HCT116 (cell line): Measurements from ENCODE around the gene TMEM212. TPM values are rescaled to one million over a fixed set of nuclear protein-coding genes. Genes with fewer than 3 reads are reported as not detected.

Experiments
- ATAC-seq: fragments of 200-7000 bp; cut with Tn5 transposase; 2 replicates; pipeline ENCODE4 v1.9.1; 2020; ENCODE audit warnings: mild to moderate bottlenecking, moderate library complexity
- BruUV-seq: library from RNA; stranded (reverse); fragments of 400-500 nt; replicated peaks from 2 replicates; lab custom pipeline; 2021; lab: Mats Ljungman, UMichigan
- CTCF ChIA-PET: fragments of 300-600 bp; sonication (Branson Sonifier 250); formaldehyde crosslinking; loops from one replicate; lab custom pipeline; 2021; ENCODE audit warnings: antibody characterized with exemption; lab: Charles Lee
- POLR2A ChIA-PET: fragments of 300-600, 350-600 bp; sonication (Branson Sonifier 250); formaldehyde crosslinking; loops from one replicate; lab custom pipeline; 2021; ENCODE audit warnings: antibody characterized with exemption; lab: Charles Lee
- RAD21 ChIA-PET, 2 experiments: fragments of 300-600 bp; sonication (Branson Sonifier 250); formaldehyde crosslinking; loops; one replicate each; lab custom pipeline; 2023; ENCODE audit warnings: low total read pairs in 2 of 2; ENCODE audit not compliant: uncharacterized antibody in 2 of 2, unreplicated experiment in 2 of 2, low non-redundant PET in 1 of 2; lab: Charles Lee
- DNase-seq: peaks from one replicate; pipeline ENCODE4 v3.0.0-alpha.2; 2010; ENCODE audit warnings: low read depth, low spot score
- H2AFZ ChIP-seq: fragments of 200-600 bp; shearing (Covaris generic), sonication (generic); 2 replicates; pipeline ENCODE4 v1.6.1; 2017; ENCODE audit warnings: low read depth, mixed run types, mixed read lengths, antibody characterized with exemption, low read length; ENCODE audit not compliant: poor library complexity, severe bottlenecking
- H3K27ac ChIP-seq: 2 replicates; pipeline ENCODE4 v1.5.1; 2012; ENCODE audit warnings: low read depth, low read length
- H3K27me3 ChIP-seq: fragments of 200-600 bp; sonication (generic); 2 replicates; pipeline ENCODE4 v1.6.1; 2016; ENCODE audit warnings: mixed run types, low read length, mixed read lengths; ENCODE audit not compliant: insufficient read depth
- H3K36me3 ChIP-seq, 2 experiments: fragments of 200-500 bp in 1 of 2; fragments of 200-600 bp in 1 of 2; sonication (Bioruptor generic) in 1 of 2; sonication (generic) in 1 of 2; 2 replicates each; pipeline versions ENCODE4 v1.5.1 to v1.6.1; 2014 to 2016; ENCODE audit warnings: low read length in 2 of 2, inconsistent platforms in 1 of 2, mixed read lengths in 1 of 2, mixed run types in 1 of 2; ENCODE audit not compliant: insufficient read depth in 2 of 2, control insufficient read depth in 1 of 2
- H3K4me1 ChIP-seq, 2 experiments: fragments of 200-600 bp in 1 of 2; sonication (generic) in 1 of 2; 2 replicates each; pipeline versions ENCODE4 v1.5.1 to v1.6.1; 2012 to 2017; ENCODE audit warnings: low read length in 2 of 2, inconsistent platforms in 1 of 2, mild to moderate bottlenecking in 1 of 2, mixed read lengths in 1 of 2, mixed run types in 1 of 2, moderate library complexity in 1 of 2; ENCODE audit not compliant: insufficient read depth in 2 of 2, control insufficient read depth in 1 of 2
- H3K4me2 ChIP-seq: fragments of 200-600 bp; sonication (generic); 2 replicates; pipeline ENCODE4 v1.6.1; 2017; ENCODE audit warnings: mixed run types, low read length, mixed read lengths
- H3K4me3 ChIP-seq, 2 experiments: fragments of 200-600 bp in 1 of 2; sonication (generic) in 1 of 2; replicated peaks in 1 of 2; 2 replicates each; pipeline ENCODE4 v1.5.1; 2011 to 2016; ENCODE audit warnings: low read length in 2 of 2, control low read depth in 1 of 2, low read depth in 1 of 2, mild to moderate bottlenecking in 1 of 2, mixed read lengths in 1 of 2, mixed run types in 1 of 2
- H3K79me2 ChIP-seq: fragments of 200-600 bp; sonication (generic); 2 replicates; pipeline ENCODE4 v1.6.1; 2017; ENCODE audit warnings: mild to moderate bottlenecking, mixed run types, low read length, moderate library complexity, mixed read lengths; ENCODE audit not compliant: insufficient read depth
- H3K9ac ChIP-seq: fragments of 200-600 bp; sonication (generic); 2 replicates; pipeline ENCODE4 v1.6.1; 2016; ENCODE audit warnings: low read length, mixed read lengths
- H3K9me2 ChIP-seq: fragments of 200-600 bp; sonication (generic), shearing (Covaris generic); 2 replicates; pipeline ENCODE4 v1.6.1; 2017; ENCODE audit warnings: mixed run types, mild to moderate bottlenecking, moderate library complexity; ENCODE audit not compliant: insufficient read depth
- H3K9me3 ChIP-seq, 2 experiments: fragments of 200-500 bp in 1 of 2; fragments of 200-600 bp in 1 of 2; sonication (Bioruptor generic) in 1 of 2; sonication (generic) in 1 of 2; 2 replicates each; pipeline ENCODE4 v1.6.1; 2014 to 2017; ENCODE audit warnings: low read length in 2 of 2, mixed read lengths in 2 of 2, inconsistent platforms in 1 of 2, low read depth in 1 of 2, mild to moderate bottlenecking in 1 of 2, mixed run types in 1 of 2, moderate library complexity in 1 of 2; ENCODE audit not compliant: control insufficient read depth in 1 of 2, insufficient read depth in 1 of 2
- H4K20me1 ChIP-seq: fragments of 200-600 bp; sonication (generic), shearing (Covaris generic); 2 replicates; pipeline ENCODE4 v1.6.1; 2017; ENCODE audit warnings: mixed run types, mild to moderate bottlenecking, moderate library complexity; ENCODE audit not compliant: insufficient read depth
- EGR1 ChIP-seq: IDR thresholded peaks from 2 replicates; pipeline ENCODE4 v1.6.1; 2012; ENCODE audit warnings: low read depth
- SIN3A ChIP-seq: IDR thresholded peaks from 2 replicates; pipeline ENCODE4 v1.6.1; 2012; ENCODE audit warnings: low read depth
- SP1 ChIP-seq: IDR thresholded peaks from 2 replicates; pipeline ENCODE4 v1.6.1; 2012; ENCODE audit warnings: low read depth
- ZFX ChIP-seq: fragments of 450-650 bp; IDR thresholded peaks from 2 replicates; pipeline ENCODE4 v1.6.1; 2017
- ZNF274 ChIP-seq: fragments of 200-500 bp; sonication (Bioruptor generic); IDR thresholded peaks from 2 replicates; pipeline ENCODE4 v1.6.1; 2014; ENCODE audit warnings: mild to moderate bottlenecking, low read depth, low read length, inconsistent platforms
- intact Hi-C: fragments of 100-400 bp; cut with micrococcal nuclease; formaldehyde crosslinking; loops from 2 replicates; pipeline ENCODE4 v1.10.0; 2022
- total RNA-seq: library from RNA; stranded (reverse); gene quantifications from one replicate; pipeline ENCODE4 v1.2.1, GENCODE V29; 2021; ENCODE audit not compliant: unreplicated experiment
- TF ChIP-seq, protein P1 (sequence below): IDR thresholded peaks from 2 replicates; pipeline ENCODE4 v1.6.1; 2011; ENCODE audit warnings: mild to moderate bottlenecking, low read length, moderate library complexity; ENCODE audit not compliant: insufficient replicate concordance; ENCODE audit errors: extremely low read depth
- TF ChIP-seq, protein P2 (sequence below): IDR thresholded peaks from 2 replicates; pipeline ENCODE4 v1.6.1; 2012; ENCODE audit warnings: low read depth

Gene TMEM212
- total RNA-seq, 1 experiment from 2014 or later: not detected

DNA sequence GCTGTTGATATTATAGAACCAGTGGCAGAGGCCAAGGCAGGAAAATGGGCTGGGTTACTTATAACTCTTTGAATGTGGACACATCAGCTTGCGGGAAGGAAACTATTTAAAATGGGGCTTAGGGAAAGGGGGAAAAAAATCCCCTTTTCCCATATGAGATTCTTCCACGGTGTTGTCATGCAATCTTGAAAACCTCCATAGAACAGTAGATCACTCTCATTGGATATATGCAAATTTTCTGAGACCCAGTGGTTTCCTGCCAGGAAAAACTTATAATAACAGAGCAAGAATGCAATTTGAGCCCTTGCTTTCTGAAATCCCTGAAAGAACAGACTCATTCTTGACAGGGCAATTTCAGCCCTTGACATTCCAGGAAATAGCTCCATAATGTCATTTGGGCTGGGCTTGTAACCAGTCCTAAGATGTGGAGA is 31.1 kb downstream of the TMEM212 start:
- Histone ChIP-seq H3K79me2 (no peaks in the 10 kb centered on the region), H3K36me3 (no peaks in the 10 kb centered on the region), H3K9ac (no peak overlapping the region)
- no peak for DNase-seq
- ChIA-PET CTCF (no interaction called here), POLR2A (no interaction called here), RAD21 (no interaction called here)
- ATAC-seq: no peak
- TF ChIP-seq, protein P1, sequence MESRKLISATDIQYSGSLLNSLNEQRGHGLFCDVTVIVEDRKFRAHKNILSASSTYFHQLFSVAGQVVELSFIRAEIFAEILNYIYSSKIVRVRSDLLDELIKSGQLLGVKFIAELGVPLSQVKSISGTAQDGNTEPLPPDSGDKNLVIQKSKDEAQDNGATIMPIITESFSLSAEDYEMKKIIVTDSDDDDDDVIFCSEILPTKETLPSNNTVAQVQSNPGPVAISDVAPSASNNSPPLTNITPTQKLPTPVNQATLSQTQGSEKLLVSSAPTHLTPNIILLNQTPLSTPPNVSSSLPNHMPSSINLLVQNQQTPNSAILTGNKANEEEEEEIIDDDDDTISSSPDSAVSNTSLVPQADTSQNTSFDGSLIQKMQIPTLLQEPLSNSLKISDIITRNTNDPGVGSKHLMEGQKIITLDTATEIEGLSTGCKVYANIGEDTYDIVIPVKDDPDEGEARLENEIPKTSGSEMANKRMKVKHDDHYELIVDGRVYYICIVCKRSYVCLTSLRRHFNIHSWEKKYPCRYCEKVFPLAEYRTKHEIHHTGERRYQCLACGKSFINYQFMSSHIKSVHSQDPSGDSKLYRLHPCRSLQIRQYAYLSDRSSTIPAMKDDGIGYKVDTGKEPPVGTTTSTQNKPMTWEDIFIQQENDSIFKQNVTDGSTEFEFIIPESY: no peak
- TF ChIP-seq ZFX: no peak
- TF ChIP-seq, protein P2, sequence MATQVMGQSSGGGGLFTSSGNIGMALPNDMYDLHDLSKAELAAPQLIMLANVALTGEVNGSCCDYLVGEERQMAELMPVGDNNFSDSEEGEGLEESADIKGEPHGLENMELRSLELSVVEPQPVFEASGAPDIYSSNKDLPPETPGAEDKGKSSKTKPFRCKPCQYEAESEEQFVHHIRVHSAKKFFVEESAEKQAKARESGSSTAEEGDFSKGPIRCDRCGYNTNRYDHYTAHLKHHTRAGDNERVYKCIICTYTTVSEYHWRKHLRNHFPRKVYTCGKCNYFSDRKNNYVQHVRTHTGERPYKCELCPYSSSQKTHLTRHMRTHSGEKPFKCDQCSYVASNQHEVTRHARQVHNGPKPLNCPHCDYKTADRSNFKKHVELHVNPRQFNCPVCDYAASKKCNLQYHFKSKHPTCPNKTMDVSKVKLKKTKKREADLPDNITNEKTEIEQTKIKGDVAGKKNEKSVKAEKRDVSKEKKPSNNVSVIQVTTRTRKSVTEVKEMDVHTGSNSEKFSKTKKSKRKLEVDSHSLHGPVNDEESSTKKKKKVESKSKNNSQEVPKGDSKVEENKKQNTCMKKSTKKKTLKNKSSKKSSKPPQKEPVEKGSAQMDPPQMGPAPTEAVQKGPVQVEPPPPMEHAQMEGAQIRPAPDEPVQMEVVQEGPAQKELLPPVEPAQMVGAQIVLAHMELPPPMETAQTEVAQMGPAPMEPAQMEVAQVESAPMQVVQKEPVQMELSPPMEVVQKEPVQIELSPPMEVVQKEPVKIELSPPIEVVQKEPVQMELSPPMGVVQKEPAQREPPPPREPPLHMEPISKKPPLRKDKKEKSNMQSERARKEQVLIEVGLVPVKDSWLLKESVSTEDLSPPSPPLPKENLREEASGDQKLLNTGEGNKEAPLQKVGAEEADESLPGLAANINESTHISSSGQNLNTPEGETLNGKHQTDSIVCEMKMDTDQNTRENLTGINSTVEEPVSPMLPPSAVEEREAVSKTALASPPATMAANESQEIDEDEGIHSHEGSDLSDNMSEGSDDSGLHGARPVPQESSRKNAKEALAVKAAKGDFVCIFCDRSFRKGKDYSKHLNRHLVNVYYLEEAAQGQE: no peak
- TF ChIP-seq SP1: no peak
- TF ChIP-seq EGR1: no peak
- TF ChIP-seq SIN3A: no peak
- no peak for TF ChIP-seq ZNF274
- TF ChIP-seq, all 23 proteins: peak for 0
- Histone ChIP-seq H3K4me1 (no peaks in the 10 kb centered on the region; a peak in 1 of 4 replicates), H4K20me1 (no peaks in the 10 kb centered on the region), H3K4me2 (no peak overlapping the region), H3K9me2 (no peaks in the 10 kb centered on the region), H2AFZ (no peak overlapping the region), H3K4me3 (no peak overlapping the region), H3K27ac (no peak overlapping the region), H3K9me3 (no peaks in the 10 kb centered on the region), H3K27me3 (no peaks in the 10 kb centered on the region)
- no TSS peak for BruUV-seq
- intact Hi-C loops: loop anchor here (10.0 kb wide), 1 partner anchor 59 kb away; the partner anchor contains the start of gene PLD1
